GM21526 (cell line): ENCODE data around the gene MAP2K1.
"Not testable (repeated sequence)": the region's sequence is repeated elsewhere in the genome, so short reads cannot be mapped to it uniquely, and the experiment has no call there.

ENCODE experiments used
- ATAC-seq: cut with Tn5 transposase; IDR thresholded peaks from one replicate; pipeline ENCODE4 v1.9.1; 2021; ENCODE audit warnings: moderate library complexity; ENCODE audit not compliant: unreplicated experiment, low FRiP score

Gene MAP2K1

DNA sequence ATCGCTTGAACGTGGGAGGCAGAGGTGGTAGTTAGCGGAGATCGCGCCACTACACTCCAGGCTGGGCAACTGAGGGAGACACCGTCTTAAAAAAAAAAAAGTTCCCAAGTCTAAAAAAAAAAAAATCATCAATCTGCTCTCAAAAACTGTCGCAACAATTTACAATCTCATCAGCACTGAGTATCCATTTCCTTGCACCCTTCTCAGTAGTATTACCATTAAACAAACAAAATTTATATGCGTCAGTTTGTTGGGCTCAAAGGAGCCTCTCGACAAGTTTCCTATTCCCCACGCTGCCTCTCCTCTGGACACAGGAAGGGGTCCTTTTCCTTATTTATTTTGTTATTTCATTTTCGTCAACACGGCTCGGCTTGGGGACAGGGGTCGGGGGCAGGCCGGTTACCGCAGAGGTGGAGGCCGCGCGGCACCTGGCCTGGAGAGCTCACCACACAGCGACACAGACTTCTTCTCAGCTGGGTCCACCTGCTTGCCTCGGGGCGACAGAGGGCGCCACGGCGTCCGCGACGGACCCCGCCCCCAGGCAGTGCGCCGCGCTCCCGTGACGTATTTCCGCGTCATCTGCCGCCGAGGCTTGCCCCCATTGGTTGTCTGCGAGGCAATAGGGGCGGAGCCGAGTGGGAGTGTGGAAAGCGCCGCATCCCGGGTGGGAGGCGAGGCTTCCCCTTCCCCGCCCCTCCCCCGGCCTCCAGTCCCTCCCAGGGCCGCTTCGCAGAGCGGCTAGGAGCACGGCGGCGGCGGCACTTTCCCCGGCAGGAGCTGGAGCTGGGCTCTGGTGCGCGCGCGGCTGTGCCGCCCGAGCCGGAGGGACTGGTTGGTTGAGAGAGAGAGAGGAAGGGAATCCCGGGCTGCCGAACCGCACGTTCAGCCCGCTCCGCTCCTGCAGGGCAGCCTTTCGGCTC is at the start of gene MAP2K1:
TSS of gene MAP2K1 (plus strand) at position 709 of the 920 bp plus-strand sequence. CDS start 436 bp downstream, outside the sequence.
- peak; percentile 75 for ATAC-seq

- ATAC-seq = not testable (repeated sequence)
Observed at GRCh38 chr15:66348530-66348929, 38.2 kb upstream of the MAP2K1 start.

- ATAC-seq = peak; percentile 14
Observed at GRCh38 chr15:66356077-66356358, 30.7 kb upstream of the MAP2K1 start.

GRCh38 chr15:66356359-66357236 is 30.1 kb upstream of the MAP2K1 start, which contains the start of gene TIPIN:
Gene TIPIN, minus strand, starts transcription at chr15:66356685. Its CDS starts 3,738 bp downstream, at chr15:66352947.
- peak; percentile 84 for ATAC-seq

GRCh38 chr15:66359740-66360139 is 27.0 kb upstream of the MAP2K1 start:
- ATAC-seq = no peak

GRCh38 chr15:66361745-66362460 is 24.8 kb upstream of the MAP2K1 start:
- not testable (repeated sequence) for ATAC-seq

DNA sequence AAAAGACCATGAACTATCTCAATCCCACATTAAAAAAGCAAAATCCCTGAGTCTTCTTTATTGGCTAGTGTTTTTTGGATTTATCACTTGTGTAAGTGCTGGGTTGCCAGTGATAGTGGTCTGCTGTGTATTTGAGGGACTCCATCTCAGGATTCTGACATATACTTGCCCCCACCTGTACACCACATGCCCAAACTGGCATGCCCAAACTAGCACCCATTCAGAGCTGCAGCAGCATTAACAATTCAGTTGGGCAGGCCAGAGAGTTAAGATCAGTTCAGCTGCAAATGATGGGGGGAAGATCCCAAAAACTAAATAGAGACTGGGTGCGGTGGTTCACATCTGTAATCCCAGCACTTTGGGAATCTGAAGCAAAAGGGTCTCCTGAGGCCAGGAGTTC is 23.9 kb upstream of the MAP2K1 start:
- no peak for ATAC-seq

GRCh38 chr15:66364944-66365528 is 21.7 kb upstream of the MAP2K1 start:
- no peak for ATAC-seq

DNA sequence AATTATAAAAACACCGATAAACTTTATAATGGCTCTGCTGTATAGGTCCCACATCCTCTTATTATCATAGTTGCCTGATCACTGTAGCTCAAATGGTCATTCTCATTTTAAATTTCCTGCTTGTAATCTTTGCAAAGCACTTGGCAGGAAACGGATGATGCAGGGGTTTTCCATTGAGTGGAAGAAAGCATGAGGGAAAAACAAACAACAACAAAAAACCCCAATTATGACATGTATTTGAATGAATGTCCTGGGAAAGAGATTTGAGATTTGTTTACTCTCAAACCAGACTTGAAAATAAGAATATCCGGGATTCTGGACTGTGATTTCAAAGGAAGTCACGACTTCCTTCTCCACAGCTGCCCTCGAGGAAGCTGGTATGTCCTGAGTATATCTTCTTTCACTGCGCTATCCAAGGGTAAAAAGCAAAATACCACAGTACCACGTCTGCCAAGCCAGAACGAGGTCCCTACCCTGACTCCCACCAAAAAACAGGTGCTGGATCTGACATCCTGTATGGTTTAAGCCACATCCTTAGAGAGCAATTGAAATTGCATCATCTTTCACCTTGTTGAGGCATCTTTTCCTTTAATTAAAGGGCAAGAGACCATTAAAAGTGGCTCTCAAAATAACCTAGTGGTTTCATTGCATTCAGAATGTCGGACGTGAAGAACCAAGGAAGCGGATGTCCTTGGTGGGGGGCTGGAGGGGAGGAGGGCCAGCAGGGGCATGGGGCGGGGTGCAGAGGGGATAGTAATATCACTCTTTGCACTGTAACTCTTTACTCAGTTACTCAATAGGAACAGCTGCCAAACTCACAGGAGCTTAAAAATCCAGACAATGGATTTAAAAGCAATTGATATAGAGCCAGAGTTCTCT is 16.7 kb upstream of the MAP2K1 start:
- ATAC-seq = no peak

DNA sequence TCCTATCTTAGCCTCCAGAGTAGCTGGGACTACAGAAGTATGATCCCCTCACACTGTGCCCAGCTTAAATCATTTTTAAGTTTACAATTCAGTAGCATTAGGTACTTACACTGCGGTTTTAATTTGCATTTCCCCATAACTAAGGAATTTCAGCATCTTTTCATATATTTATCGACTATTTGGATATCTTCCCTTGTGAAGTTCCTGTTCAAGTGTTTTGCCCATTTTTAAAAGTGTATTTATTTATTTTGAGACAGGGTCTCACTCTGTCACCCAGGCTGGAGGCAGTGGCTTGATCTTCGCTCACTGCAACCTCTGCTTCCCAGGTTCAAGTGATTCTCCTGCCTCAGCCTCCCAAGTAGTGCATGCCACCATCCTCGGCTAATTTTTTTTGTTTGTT is 12.5 kb upstream of the MAP2K1 start:
- ATAC-seq = no peak

DNA sequence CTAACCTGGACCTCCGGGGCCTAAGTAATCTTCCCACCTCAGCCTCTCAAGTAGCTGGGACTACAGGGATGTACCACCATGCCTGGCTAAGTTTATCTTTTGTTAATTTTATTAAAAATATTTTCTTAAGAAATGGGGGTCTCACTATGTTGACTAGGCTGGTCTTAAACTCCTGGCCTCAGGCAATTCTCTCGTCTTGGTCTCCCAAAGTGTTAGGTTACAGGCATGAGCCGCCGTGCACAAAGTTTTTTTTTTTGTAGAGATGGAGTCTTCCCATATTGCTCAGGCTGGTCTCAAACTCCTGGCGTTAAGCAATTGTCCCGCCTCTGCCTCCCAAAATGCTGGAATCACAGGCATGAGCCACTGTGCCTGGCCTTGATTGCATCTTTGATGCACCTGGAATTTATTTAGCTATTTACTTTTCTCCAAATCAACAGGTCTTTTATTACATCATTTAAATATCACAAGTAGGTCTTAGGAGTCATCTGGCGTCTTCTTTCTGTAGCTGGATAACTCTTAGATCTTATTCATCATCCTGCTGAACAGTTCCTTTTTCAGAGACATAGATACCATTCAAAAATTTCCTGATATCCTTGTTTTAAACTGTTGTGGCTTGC is 7.8 kb upstream of the MAP2K1 start:
- ATAC-seq = no peak

GRCh38 chr15:66381376-66381775 is 5.3 kb upstream of the MAP2K1 start:
- not testable (repeated sequence) for ATAC-seq

- ATAC-seq = no peak
Observed at GRCh38 chr15:66387163-66388042, 691 bp downstream of the MAP2K1 start.

- no peak for ATAC-seq
Observed at GRCh38 chr15:66388043-66388363, 1.3 kb downstream of the MAP2K1 start.

- ATAC-seq = no peak
Observed at GRCh38 chr15:66388576-66388975, 1.9 kb downstream of the MAP2K1 start.

GRCh38 chr15:66389098-66389858 is 2.6 kb downstream of the MAP2K1 start:
- no peak for ATAC-seq

DNA sequence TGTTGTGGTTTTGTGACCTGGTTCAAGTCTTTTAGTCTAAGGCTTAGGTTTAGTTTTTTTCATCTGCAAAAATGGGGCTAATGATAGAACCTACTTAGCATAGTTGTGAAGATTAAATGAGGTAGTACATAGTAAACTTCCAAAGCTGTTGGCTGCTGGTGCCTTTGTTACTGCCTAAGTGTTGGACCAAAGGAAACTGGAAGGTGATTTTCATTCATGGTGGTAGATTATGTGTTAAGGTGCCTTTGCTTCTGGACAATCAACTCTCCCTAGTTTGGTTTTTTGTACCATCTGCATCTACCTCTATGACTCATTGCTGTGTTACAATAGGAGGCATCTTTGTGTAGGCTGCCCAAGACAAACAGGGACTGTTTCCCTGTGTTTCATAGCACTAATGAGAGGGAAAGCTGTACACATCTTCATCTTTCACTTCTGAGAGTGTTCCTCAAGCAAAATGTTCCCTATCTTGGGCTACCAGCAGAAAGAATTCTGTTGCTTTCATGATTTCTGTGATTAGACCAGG is 3.2 kb downstream of the MAP2K1 start:
- no peak for ATAC-seq
